NCI-H460 (cell line): ENCODE measurements around the gene ASB16. TPM values are rescaled to one million over a fixed set of nuclear protein-coding genes. Genes with fewer than 3 reads are reported as not detected.

ENCODE experiments used
- DNase-seq: peaks from one replicate; pipeline ENCODE4 v3.0.0-alpha.2; 2016; ENCODE audit warnings: low read depth; ENCODE audit errors: extremely low read depth
- total RNA-seq: library from RNA; depleted of rRNA; stranded (reverse); fragments of >200 nt; shearing (Covaris generic); gene quantifications from 2 replicates; pipeline ENCODE4 v1.2.3, GENCODE V29; 2014

Gene ASB16
- total RNA-seq, 1 experiment from 2014 or later, result not detected

DNA sequence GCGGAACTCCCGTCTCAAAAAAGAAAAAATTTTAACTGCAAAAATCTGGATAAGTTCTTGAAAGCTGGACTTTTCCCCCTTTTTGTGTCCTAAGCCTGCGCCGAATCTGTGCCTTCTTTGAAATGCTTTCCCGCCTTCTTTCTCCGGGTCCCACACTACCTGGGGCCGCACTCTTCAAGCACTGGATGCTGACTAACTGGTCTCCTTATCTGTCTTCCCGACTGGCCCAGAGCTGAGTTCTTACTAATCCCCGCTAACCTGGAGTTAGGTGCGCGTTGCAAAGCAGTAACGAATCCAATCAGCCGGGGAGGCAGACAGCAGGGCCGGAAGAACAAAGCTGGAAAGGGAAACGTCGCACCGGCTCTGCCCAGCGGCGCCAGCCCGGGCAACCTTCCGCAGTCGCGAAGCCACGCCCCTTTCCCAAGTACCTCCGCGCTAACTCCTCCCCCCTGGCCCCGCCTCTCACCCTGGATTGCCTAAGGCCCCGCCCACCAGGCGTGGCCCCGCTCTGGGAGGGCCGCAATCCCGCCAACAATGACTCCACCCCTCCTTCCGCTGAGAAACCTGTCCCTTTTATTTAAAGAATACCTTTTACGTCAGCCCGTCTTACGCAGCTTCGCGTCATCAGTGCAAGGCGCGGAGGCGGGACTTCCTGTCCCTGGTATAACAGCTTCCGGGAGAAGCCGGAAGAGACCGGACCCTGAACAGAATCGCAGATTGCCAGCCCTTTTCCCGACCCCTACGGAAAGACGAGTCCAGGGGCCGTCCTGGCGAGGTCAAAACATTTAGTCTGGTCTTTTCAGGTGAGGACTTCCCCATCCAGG is 16.0 kb downstream of the ASB16 start, which contains the start of gene TMUB2:
Gene TMUB2 (plus strand): TSS at position 666 of the 824 bp plus-strand sequence. CDS start 737 bp downstream, outside the sequence.
- peak; percentile 99 for DNase-seq

DNA sequence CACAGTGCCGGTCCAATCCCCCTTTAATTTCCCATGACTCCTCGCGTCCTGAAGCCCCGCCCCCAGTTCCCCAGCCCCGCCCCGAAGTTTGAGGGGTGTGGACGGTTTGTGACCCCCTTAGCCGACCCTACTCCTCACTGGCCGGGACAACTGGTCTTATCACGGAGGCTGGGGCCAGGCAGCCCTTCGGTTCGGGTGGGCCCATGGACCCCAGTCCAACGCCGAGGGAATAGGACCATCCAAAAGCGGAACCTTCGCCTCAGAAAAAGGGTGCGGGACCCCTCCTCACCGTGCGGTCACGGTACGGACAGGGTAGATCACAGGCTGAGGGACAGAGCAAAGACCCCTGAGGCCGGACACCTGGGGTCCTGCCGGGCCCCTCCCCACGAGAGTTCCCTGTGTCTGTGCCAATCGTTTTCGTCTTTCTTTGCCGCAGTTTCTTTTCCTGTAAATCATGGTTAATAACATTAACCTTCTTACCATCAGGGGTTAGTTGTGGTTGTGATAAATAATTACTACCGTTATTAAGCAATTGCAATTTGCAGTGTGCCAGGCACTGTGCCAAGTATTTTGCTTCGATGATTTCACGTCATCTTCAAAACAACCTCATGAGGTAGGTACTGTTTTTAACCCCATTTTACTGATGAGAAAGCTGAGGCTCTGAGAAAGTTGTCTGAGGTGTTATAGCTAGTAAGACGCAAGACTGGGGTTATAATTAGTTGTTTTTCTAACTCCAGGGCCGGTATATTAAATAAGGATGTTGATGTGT is 16.8 kb downstream of the ASB16 start:
- no peak for DNase-seq

- DNase-seq, result no peak
These were observed 18.3 kb downstream of the ASB16 start for GRCh38 chr17:44188576-44189403.

GRCh38 chr17:44190481-44190880 is 20.0 kb downstream of the ASB16 start:
- DNase-seq, result no peak

DNA sequence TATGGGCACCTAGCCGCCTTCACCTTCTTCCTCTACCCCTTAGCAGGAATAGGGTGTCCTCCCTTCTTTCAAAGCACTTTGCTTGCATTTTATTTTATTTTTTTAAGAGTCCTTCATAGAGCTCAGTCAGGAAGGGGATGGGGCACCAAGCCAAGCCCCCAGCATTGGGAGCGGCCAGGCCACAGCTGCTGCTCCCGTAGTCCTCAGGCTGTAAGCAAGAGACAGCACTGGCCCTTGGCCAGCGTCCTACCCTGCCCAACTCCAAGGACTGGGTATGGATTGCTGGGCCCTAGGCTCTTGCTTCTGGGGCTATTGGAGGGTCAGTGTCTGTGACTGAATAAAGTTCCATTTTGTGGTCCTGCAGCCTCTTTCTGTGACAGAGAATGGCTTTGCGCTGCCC is 20.9 kb downstream of the ASB16 start:
- DNase-seq, result no peak

DNA sequence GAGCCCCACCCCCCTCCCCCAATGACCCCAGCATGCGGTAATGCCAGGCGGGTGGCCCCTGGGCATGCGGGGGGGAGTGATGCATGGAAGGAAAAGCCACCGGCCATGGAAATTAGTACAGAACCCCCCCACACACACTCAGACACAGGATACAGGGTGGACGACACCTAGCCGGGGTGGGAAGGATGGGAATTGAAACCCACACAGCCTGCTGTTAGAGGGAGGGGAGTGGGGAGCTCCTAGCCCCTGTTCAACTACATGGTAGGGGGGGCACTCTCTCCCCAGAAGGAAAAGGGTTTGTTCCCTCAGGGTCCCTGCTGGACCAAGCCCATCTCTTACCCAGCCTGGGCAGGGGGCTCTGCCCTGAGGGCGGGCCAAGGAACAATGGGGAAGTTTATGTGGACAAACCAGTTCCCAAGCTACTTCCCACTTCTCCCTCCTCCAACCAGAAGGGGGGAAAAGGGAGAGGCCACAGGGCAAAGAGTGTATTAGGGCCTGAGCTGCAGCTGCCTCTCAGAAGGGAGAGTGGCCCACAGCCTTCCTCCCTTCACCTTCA is 21.5 kb downstream of the ASB16 start:
- DNase-seq, result no peak

DNA sequence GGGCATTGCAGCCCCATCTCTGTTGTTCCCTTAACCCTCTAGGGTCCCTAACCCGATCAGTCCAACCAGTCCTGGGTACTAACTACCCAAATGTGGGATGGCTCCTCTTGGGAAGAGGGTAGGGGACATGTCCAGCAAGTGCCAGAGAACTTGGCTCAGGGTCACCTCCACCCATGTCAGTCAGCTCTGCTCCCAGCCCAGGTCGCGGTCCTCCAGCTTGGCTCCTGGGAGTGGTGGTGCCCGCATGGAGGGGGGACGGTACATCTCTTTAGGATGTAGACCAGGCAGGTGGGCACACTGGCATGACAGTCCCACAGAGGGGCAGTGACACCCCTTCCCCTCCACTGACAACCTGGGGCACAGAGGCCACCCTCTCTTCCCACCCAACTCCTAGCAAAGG is 22.2 kb downstream of the ASB16 start:
- DNase-seq, result no peak

GRCh38 chr17:44193326-44194084 is 23.0 kb downstream of the ASB16 start:
- DNase-seq, result no peak

- DNase-seq, result no peak
These were observed 26.6 kb downstream of the ASB16 start for GRCh38 chr17:44197107-44197506.

- no peak for DNase-seq
These were observed 27.6 kb downstream of the ASB16 start for GRCh38 chr17:44197980-44198720.

DNA sequence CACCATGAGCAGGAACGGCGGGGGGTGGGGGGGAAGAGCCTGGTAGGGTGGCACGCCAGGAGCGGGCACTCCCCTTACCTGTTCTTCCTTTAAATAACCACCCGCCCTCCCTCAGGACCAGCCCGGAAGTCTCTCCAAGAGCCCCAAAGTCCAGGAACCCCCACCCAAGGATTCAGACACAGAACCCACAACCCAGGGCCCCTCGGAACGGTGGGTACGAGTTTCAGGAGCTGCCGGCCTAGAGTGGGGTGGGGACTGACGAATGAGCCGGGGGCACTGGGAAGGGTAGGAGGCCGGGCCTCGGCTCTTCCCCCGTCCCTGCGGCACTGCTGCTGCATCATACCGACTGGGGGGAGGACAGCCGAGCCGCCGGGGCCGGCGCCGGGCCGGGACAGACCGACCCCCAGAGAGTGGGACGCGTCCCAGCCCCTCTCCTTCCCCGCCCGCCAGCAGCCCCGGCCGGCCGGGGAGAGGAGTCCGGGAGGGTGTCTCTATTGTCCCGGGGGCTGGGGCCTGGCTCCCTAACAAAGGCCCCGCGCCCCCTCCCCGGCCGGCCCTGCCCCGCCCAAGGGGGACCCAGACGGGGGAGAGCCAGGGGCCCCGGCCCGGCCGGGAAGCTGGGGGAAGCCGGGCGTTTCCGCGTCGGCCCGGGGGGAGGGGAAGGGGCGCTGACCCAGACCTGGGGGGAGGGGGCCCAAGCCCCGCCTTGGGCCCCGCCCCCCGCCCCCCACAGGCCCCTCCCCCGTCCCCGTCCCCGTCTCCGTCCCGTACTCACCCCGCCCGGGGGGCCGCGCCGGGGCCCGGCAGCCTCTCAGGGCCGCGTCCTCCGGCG is 28.4 kb downstream of the ASB16 start:
- peak; percentile 36 for DNase-seq

DNA sequence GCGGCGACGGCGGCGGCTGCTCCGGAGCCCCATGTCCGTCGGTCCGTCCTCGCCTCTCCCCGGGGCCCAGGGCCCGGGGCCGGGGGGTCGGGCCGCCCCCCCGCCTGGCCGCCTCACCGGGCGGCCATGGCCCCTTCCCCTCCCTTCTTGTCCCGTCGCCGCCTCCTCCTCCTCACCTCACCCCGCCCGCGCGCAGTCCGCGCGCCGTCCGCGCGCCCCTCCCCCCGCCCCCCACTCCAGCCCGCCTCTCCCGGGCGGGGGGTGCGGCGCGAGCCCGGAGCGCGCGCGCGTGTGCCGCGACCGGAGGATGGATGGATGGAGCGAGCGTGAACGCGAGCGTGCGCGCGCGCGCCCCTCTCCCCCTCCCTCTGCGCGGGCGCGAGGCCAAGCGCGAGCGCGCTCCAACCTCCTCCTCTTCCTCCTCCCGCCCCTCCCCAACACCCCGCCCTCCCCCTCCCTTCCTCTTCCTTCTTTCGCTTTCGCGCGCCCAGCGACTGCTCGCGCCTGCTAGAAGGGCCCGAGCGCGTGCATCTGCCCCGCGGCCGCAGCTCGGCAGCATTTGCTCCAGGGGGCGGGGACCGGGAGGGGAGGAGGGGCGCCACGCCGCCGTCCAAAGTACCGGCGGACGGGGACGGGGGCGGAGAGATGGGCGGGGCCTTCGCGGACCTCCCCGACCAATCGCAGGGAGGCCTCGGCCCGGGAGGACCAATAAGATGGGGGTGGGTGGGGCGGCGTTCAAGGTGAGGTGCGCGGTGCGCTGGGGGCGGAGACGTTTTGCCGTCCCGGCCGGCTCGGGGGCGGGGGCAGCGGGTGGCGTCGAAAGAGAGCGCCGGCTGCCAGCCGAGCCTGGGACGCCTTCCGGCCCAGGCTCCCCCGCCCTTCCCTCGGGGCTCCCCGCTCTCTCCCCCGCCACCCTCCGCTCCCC is 29.3 kb downstream of the ASB16 start, which contains the start of gene ATXN7L3:
Gene ATXN7L3 (minus strand): TSS at position 332 of the 925 bp plus-strand sequence. CDS start 1,814 bp downstream, outside the sequence.
- peak; percentile 97 for DNase-seq

- DNase-seq, result no peak
These were observed 30.1 kb downstream of the ASB16 start for GRCh38 chr17:44200478-44201155.

DNA sequence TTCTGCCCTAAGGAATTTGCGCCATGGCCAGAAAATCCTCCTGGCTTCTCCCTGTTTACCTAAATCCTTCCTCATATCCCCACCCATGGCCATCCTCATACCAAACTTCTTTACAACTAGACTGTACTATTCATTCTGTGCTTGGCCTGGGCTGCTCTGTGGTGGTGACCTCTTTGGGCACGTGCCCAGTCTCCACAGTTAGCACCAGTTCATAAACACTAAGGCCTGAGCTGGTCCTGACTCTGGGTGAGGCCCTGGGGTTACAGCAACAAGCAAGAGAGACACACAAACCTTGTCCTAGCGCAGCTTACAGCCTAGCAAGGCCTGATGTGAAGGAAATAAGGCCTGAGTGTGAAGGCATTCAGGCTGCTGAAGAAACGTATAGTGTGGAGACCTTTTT is 32.3 kb downstream of the ASB16 start:
- no peak for DNase-seq

DNA sequence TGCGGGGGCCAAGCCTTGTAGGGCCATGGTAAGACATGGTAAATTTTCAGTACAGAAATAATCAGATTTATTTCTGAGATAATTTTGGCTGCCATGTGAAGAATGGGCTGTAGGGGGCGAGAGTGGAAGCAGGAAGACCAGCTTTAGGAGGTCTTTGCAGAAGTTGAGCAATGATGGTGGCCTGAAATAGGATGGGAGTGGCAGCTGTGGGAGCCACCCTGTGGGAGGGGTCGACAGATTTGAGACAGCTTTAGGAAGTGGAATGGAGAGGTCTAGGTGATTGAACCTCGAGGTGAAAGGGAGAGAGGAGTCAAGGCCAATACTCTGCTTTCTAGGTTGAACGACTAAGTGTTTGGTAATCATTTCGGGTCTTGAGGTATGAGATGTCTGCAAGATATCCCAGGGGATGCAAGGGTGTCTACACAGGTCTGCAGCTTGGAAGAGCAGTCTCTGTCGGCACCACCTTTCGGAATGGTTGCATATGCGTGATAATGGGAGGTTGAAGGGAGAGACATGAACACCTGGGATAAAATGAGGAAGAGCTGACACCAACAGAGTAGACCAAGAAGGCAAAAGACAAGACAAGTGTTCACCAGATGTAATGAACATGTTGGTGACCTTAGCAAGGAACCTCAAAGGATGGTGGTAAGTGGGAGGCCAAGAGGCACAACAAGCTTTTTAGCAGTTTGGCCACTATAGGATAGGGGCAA is 33.4 kb downstream of the ASB16 start:
- DNase-seq, result no peak

GRCh38 chr17:44204441-44204882 is 34.0 kb downstream of the ASB16 start:
- no peak for DNase-seq
